Breast epithelium (tissue), 4 donors: ENCODE results near the gene TMEM43. TPM values are rescaled to one million over a fixed set of nuclear protein-coding genes. Genes with fewer than 3 reads are reported as not detected.
A peak's percentile ranks its signal among the peaks of the same experiment; 100 is the strongest.

Experiments used
- DNase-seq, 2 donors: peaks; one replicate each; pipeline ENCODE4 v3.0.0-alpha.2; 2019; ENCODE audit warnings: low spot score in 2 of 2
- H3K27ac ChIP-seq, 2 donors: fragments of 200-600 bp; sonication (generic) in 1 of 2; one replicate each; pipeline ENCODE4 v1.5.1; 2016 to 2019; ENCODE audit warnings: mild to moderate bottlenecking in 1 of 2
- H3K27me3 ChIP-seq, 2 donors: fragments of 200-600 bp; sonication (generic) in 1 of 2; one replicate each; pipeline versions ENCODE4 v1.5.1 to v1.6.0; 2017 to 2019; ENCODE audit warnings: control low read depth in 1 of 2, mild to moderate bottlenecking in 1 of 2
- H3K36me3 ChIP-seq: fragments of 200-600 bp; one replicate; pipeline ENCODE4 v1.5.1; 2019
- H3K4me1 ChIP-seq, 2 donors: fragments of 200-600 bp; sonication (generic); one replicate each; pipeline ENCODE4 v1.5.1; 2016 to 2019; ENCODE audit warnings: control low read depth in 1 of 2
- H3K4me3 ChIP-seq, 3 donors: fragments of 200-600 bp; sonication (generic); 1 replicate in 2 of 3; 2 replicates in 1 of 3; pipeline ENCODE4 v1.5.1; 2016 to 2019; ENCODE audit warnings: mild to moderate bottlenecking in 3 of 3, moderate library complexity in 2 of 3
- H3K9me3 ChIP-seq, 2 donors: fragments of 200-600 bp; sonication (generic) in 1 of 2; one replicate each; pipeline ENCODE4 v1.5.1; 2016 to 2019; ENCODE audit warnings: control low read depth in 1 of 2
- CTCF ChIP-seq, 3 donors: fragments of 450-650 bp; IDR thresholded peaks; one replicate each; pipeline ENCODE4 v1.5.1; 2016 to 2017; ENCODE audit warnings: antibody characterized with exemption in 3 of 3, mild to moderate bottlenecking in 3 of 3, moderate library complexity in 3 of 3
- POLR2A ChIP-seq: fragments of 450-650 bp; IDR thresholded peaks from one replicate; pipeline ENCODE4 v1.6.1; 2016; ENCODE audit warnings: antibody characterized with exemption, mild to moderate bottlenecking, moderate library complexity
- POLR2AphosphoS5 ChIP-seq, 3 donors: sonication (generic); formaldehyde crosslinking; IDR thresholded peaks; one replicate each; pipeline ENCODE4 v1.6.1; 2017; ENCODE audit warnings: antibody characterized with exemption in 3 of 3
- intact Hi-C: fragments of 100-400 bp; cut with DNase I; formaldehyde crosslinking; loops from one replicate; pipeline ENCODE4 v1.15.1; 2023; ENCODE audit warnings: low total_unique reads
- total RNA-seq, 3 donors: library from RNA; depleted of rRNA; stranded (reverse); fragments of >200 nt; gene quantifications; one replicate each; pipeline ENCODE4 v1.1.0, GENCODE V29; 2016

TMEM43 gene
- total RNA-seq, 3 donors from 2014 or later: 90.5 to 170 (median 93.4) TPM

DNA sequence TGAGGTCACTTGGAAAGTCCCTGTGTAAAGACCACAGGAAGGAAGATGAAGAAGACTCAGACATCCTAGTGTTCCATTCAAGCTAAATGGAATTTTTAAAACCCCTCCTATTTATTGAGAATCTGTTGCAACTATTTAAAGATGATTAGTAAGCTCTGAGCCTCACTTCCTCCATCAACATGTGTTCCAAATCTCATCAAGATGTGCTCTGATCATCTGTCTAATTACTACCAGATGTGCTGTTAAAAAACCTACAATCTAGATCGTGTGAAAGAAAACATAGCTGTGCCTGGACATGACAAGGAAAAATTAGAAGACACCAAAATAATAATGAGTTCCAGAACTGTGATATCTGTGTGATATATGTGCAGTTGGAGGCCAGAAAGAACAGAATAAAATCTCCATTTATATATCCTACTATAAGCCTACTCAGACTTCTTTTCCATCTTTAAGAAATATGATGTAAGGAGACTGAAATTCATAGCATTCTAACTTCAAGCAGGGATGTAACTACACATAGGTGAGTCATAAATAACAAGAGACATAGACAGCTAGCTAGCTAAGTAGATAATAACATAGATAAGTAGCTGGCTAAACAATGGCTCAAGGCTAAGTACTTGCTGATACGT, 45.8 kb downstream of the TMEM43 start:
- no peak for TF ChIP-seq POLR2AphosphoS5 (IDR thresholded peaks at IDR 0.05)
- TF ChIP-seq CTCF (IDR thresholded peaks at IDR 0.05): no peak
- TF ChIP-seq POLR2A: no peak
- Histone ChIP-seq H3K9me3 (no peaks in the 10 kb centered on the region), H3K4me3 (no peak overlapping the region), H3K27me3 (no peaks in the 10 kb centered on the region), H3K4me1 (no peaks in the 10 kb centered on the region), H3K36me3 (peaks cover 26% of the 10 kb centered on the region), H3K27ac (no peak overlapping the region)
- no peak for DNase-seq
- intact Hi-C loops: no loop called here

GRCh38 chr3:14172496-14172895, 47.6 kb downstream of the TMEM43 start:
- Histone ChIP-seq H3K4me1 (no peaks in the 10 kb centered on the region), H3K9me3 (no peaks in the 10 kb centered on the region), H3K4me3 (no peak overlapping the region), H3K27me3 (no peaks in the 10 kb centered on the region), H3K27ac (no peak overlapping the region), H3K36me3 (peaks cover 15% of the 10 kb centered on the region)
- no peak for TF ChIP-seq POLR2AphosphoS5 (IDR thresholded peaks at IDR 0.05)
- TF ChIP-seq POLR2A: no peak
- intact Hi-C loops: no loop called here
- DNase-seq: no peak

GRCh38 chr3:14174483-14174882, 49.6 kb downstream of the TMEM43 start:
- Histone ChIP-seq H3K4me3 (no peak overlapping the region), H3K4me1 (no peaks in the 10 kb centered on the region), H3K9me3 (no peaks in the 10 kb centered on the region), H3K36me3 (no peaks in the 10 kb centered on the region), H3K27me3 (no peaks in the 10 kb centered on the region), H3K27ac (no peak overlapping the region)
- TF ChIP-seq POLR2A (no peak), POLR2AphosphoS5 (IDR thresholded peaks at IDR 0.05) (no peak), CTCF (IDR thresholded peaks at IDR 0.05) (no peak)
- DNase-seq: no peak
- intact Hi-C loops: no loop called here

- intact Hi-C loops: no loop called here
- Histone ChIP-seq H3K4me1 (no peaks in the 10 kb centered on the region), H3K27me3 (no peaks in the 10 kb centered on the region), H3K4me3 (no peak overlapping the region), H3K36me3 (no peaks in the 10 kb centered on the region), H3K27ac (no peak overlapping the region), H3K9me3 (no peaks in the 10 kb centered on the region)
- DNase-seq: no peak
- TF ChIP-seq POLR2A: no peak
- no peak for TF ChIP-seq POLR2AphosphoS5 (IDR thresholded peaks at IDR 0.05)
- TF ChIP-seq CTCF (IDR thresholded peaks at IDR 0.05): no peak
Measured at GRCh38 chr3:14175383-14176037, 50.7 kb downstream of the TMEM43 start.

GRCh38 chr3:14177580-14178246, 52.9 kb downstream of the TMEM43 start:
- no peak for DNase-seq
- Histone ChIP-seq H3K9me3 (no peaks in the 10 kb centered on the region), H3K36me3 (peaks cover 6% of the 10 kb centered on the region), H3K4me1 (no peaks in the 10 kb centered on the region), H3K27ac (peak overlapping the region; percentile 98 to 99), H3K4me3 (peak overlapping the region; percentile 82 to 95 (median 93)), H3K27me3 (no peaks in the 10 kb centered on the region)
- no peak for TF ChIP-seq CTCF (IDR thresholded peaks at IDR 0.05)
- no peak for TF ChIP-seq POLR2AphosphoS5 (IDR thresholded peaks at IDR 0.05)
- no peak for TF ChIP-seq POLR2A
- intact Hi-C loops: no loop called here
